Spleen (tissue), 11 donors: ENCODE results near the gene DDX39A. TPM values are rescaled to one million over a fixed set of nuclear protein-coding genes. Genes with fewer than 3 reads are reported as not detected.
"Not testable (repeated sequence)": the region's sequence is repeated elsewhere in the genome, so short reads cannot be mapped to it uniquely, and the experiment has no call there.

Experiments
- DNase-seq: peaks from one replicate; pipeline ENCODE4 v3.0.0-alpha.2; 2020
- H3K27ac ChIP-seq, 8 donors: fragments of 200-600 bp; sonication (generic) in 7 of 8; 1 replicate in 4 of 8; 2 replicates in 4 of 8; pipeline versions ENCODE4 v1.5.0 to v1.8.0; 2016 to 2021; ENCODE audit warnings: inconsistent platforms in 4 of 8, mild to moderate bottlenecking in 4 of 8, moderate library complexity in 1 of 8
- H3K27me3 ChIP-seq, 7 donors: fragments of 200-600 bp; sonication (generic) in 6 of 7; replicated peaks in 1 of 7; 1 replicate in 4 of 7; 2 replicates in 3 of 7; pipeline versions ENCODE4 v1.5.0 to v1.8.0; 2016 to 2021; ENCODE audit warnings: inconsistent platforms in 3 of 7, mild to moderate bottlenecking in 1 of 7
- H3K36me3 ChIP-seq, 6 donors: fragments of 200-600 bp; sonication (generic) in 5 of 6; 1 replicate in 4 of 6; 2 replicates in 2 of 6; pipeline versions ENCODE4 v1.5.0 to v1.8.0; 2016 to 2021; ENCODE audit warnings: inconsistent platforms in 2 of 6
- H3K4me1 ChIP-seq, 6 donors: fragments of 200-600 bp; sonication (generic) in 5 of 6; 1 replicate in 3 of 6; 2 replicates in 3 of 6; pipeline versions ENCODE4 v1.5.0 to v1.8.0; 2016 to 2021; ENCODE audit warnings: inconsistent platforms in 3 of 6
- H3K4me3 ChIP-seq, 8 donors: fragments of 200-600 bp; sonication (generic) in 7 of 8; 1 replicate in 4 of 8; 2 replicates in 4 of 8; pipeline versions ENCODE4 v1.5.0 to v1.8.0; 2016 to 2021; ENCODE audit warnings: inconsistent platforms in 4 of 8, mild to moderate bottlenecking in 4 of 8, moderate library complexity in 2 of 8
- H3K9me3 ChIP-seq, 8 donors: fragments of 200-600 bp; sonication (generic) in 7 of 8; 1 replicate in 4 of 8; 2 replicates in 4 of 8; pipeline versions ENCODE4 v1.5.0 to v1.8.0; 2016 to 2021; ENCODE audit warnings: inconsistent platforms in 4 of 8
- POLR2A ChIP-seq, 3 donors: fragments of 450-650 bp; IDR thresholded peaks; one replicate each; pipeline ENCODE4 v1.5.1; 2017; ENCODE audit warnings: antibody characterized with exemption in 3 of 3, mild to moderate bottlenecking in 1 of 3
- POLR2AphosphoS5 ChIP-seq, 3 donors: sonication (generic); formaldehyde crosslinking; IDR thresholded peaks; one replicate each; pipeline ENCODE4 v1.5.1; 2017; ENCODE audit warnings: antibody characterized with exemption in 3 of 3
- WGBS, 5 donors: extraction: QIAGEN DNeasy Blood & Tissue Kit in 3 of 5; methylation state at CpG; one replicate each; pipeline versions ENCODE4 v1.1.5 to v1.1.7; 2013 to 2018; 5-methylcytosine and 5-hydroxymethylcytosine counted together
- intact Hi-C: fragments of 100-400 bp; cut with DNase I; formaldehyde crosslinking; loops from one replicate; pipeline ENCODE4 v1.15.0; 2023; ENCODE audit warnings: low total_unique reads
- polyA plus RNA-seq, 3 donors: library from polyadenylated mRNA; stranded (reverse); fragments of 200-250 nt; gene quantifications; one replicate each; pipeline ENCODE4 v1.2.1, GENCODE V29; 2013
- total RNA-seq, 7 donors: library from RNA; depleted of rRNA in 3 of 7; stranded (reverse); fragments of >200 nt in 3 of 7; fragmentation: NEBNext Ultra II Directional in 4 of 7; extraction: Animal tissue kit (Norgen Biotek cat#: 25700) in 4 of 7; gene quantifications; one replicate each; pipeline versions ENCODE4 v1.1.0 to v1.2.1, GENCODE V29; 2016 to 2021
- TF ChIP-seq, protein P1 (sequence below), 11 experiments: fragments of 200-600 bp in 7 of 11; fragments of 450-650 bp in 4 of 11; sonication (generic) in 4 of 11; IDR thresholded peaks in 8 of 11; conservative IDR thresholded peaks in 3 of 11; 1 replicate in 7 of 11; 2 replicates in 4 of 11; pipeline versions ENCODE4 v1.4.0 to v1.8.0; 2016 to 2021; ENCODE audit warnings: antibody characterized with exemption in 11 of 11, inconsistent platforms in 4 of 11, mild to moderate bottlenecking in 1 of 11
- donor health status: healthy with polysubstance abuse.
- donor health status: DM: no; HTN: no; CAD: no; lungs with moderate emphysema.
- donor health status: DM: no; HTN: no; CAD: no.
- donor health status: Bipolar disorder and iron deficiency.
- donor health status: healthy.
- donor health status: DM: no; HTN: no; CAD: no.
- donor health status: DM: yes; HTN: yes; CAD: no.

DDX39A gene
- total and polyA plus RNA-seq, 10 donors: 81.8 to 267 (median 138) TPM

GRCh38 chr19:14460935-14461334 is 41.8 kb upstream of the DDX39A start:
- 70 to 99% (median 96%) methylated on average over 2 of the region's 2 CpGs for WGBS, 5 donors
- peaks cover 2 to 100% (median 89%) of the 10 kb centered on the region in 6 donors for H3K36me3 ChIP-seq

DNA sequence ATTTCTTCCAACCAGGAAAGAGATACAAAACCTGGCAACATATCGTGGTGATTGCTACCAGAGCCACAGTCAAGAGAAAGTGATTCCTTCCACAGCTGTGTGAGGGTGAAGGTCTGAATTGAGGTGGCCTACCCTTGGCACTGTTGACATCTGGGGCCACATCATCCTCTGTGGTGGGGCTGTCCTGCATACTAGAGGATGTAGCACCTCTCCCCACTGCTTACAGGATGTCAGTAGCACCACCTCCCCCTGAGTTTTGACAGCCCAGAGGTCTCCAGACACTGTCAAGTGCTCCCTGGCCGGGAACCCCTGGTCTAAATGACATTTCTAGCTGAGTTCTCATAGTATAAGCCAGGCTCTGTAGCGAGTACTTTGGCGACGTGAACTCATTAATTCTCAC is 40.6 kb upstream of the DDX39A start:
- H3K9me3 ChIP-seq: no peaks in the 10 kb centered on the region
- intact Hi-C loops: no loop called here
- peak overlapping the region in 4 of 8 donors; percentile 44 to 58 (median 49) for H3K27ac ChIP-seq
- WGBS, 5 donors: 60 to 71% (median 68%) methylated on average over 4 to 5 of the region's 5 CpGs
- no peaks in the 10 kb centered on the region for H3K27me3 ChIP-seq
- peaks cover 0 to 23% (median 5%) of the 10 kb centered on the region in 6 donors for H3K4me1 ChIP-seq
- peaks cover 2 to 100% (median 89%) of the 10 kb centered on the region in 6 donors for H3K36me3 ChIP-seq
- TF ChIP-seq POLR2A (IDR thresholded peaks at IDR 0.05): no peak
- TF ChIP-seq POLR2AphosphoS5 (IDR thresholded peaks at IDR 0.05): peak in 2 of 3 donors; percentile 25 to 59
- no peak for DNase-seq
- H3K4me3 ChIP-seq: no peak overlapping the region

More at GRCh38 chr19:14460935-14461334, 41.8 kb upstream of the DDX39A start:
- Histone ChIP-seq H3K4me1 (peaks cover 0 to 23% (median 5%) of the 10 kb centered on the region in 6 donors), H3K27me3 (no peaks in the 10 kb centered on the region), H3K27ac (no peak overlapping the region), H3K9me3 (no peaks in the 10 kb centered on the region), H3K4me3 (no peak overlapping the region)
- TF ChIP-seq, protein P1, sequence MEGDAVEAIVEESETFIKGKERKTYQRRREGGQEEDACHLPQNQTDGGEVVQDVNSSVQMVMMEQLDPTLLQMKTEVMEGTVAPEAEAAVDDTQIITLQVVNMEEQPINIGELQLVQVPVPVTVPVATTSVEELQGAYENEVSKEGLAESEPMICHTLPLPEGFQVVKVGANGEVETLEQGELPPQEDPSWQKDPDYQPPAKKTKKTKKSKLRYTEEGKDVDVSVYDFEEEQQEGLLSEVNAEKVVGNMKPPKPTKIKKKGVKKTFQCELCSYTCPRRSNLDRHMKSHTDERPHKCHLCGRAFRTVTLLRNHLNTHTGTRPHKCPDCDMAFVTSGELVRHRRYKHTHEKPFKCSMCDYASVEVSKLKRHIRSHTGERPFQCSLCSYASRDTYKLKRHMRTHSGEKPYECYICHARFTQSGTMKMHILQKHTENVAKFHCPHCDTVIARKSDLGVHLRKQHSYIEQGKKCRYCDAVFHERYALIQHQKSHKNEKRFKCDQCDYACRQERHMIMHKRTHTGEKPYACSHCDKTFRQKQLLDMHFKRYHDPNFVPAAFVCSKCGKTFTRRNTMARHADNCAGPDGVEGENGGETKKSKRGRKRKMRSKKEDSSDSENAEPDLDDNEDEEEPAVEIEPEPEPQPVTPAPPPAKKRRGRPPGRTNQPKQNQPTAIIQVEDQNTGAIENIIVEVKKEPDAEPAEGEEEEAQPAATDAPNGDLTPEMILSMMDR (IDR thresholded peaks at IDR 0.05 in 8 of 11, conservative IDR thresholded peaks at IDR 0.05 in 3 of 11): no peak
- TF ChIP-seq POLR2A (IDR thresholded peaks at IDR 0.05) (no peak), POLR2AphosphoS5 (IDR thresholded peaks at IDR 0.05) (no peak)
- intact Hi-C loops: no loop called here
- DNase-seq: no peak

GRCh38 chr19:14452303-14452702 is 33.2 kb upstream of the DDX39A start:
- H3K36me3 ChIP-seq: peaks cover 4 to 100% (median 95%) of the 10 kb centered on the region in 6 donors

GRCh38 chr19:14450876-14451275 is 31.7 kb upstream of the DDX39A start:
- no peak overlapping the region for H3K4me3 ChIP-seq
- no peak for DNase-seq
- intact Hi-C loops: no loop called here
- WGBS, 5 donors: 96 to 99% (median 98%) methylated on average over 7 to 19 of the region's 19 CpGs
- no peaks in the 10 kb centered on the region for H3K27me3 ChIP-seq
- no peak for TF ChIP-seq POLR2A (IDR thresholded peaks at IDR 0.05)
- TF ChIP-seq, protein P1 (IDR thresholded peaks at IDR 0.05 in 8 of 11, conservative IDR thresholded peaks at IDR 0.05 in 3 of 11): no peak
- TF ChIP-seq POLR2AphosphoS5 (IDR thresholded peaks at IDR 0.05): no peak
- peaks cover 4 to 100% (median 99%) of the 10 kb centered on the region in 6 donors for H3K36me3 ChIP-seq
- H3K27ac ChIP-seq: no peak overlapping the region
- no peaks in the 10 kb centered on the region for H3K9me3 ChIP-seq
- peaks cover 0 to 8% (median 0%) of the 10 kb centered on the region in 6 donors for H3K4me1 ChIP-seq

More at GRCh38 chr19:14452303-14452702, 33.2 kb upstream of the DDX39A start:
- H3K27ac ChIP-seq, H3K27me3 ChIP-seq, H3K4me1 ChIP-seq, intact Hi-C loops, H3K9me3 ChIP-seq, DNase-seq, H3K4me3 ChIP-seq: not testable (repeated sequence)
- WGBS, 5 donors: 96 to 100% (median 99%) methylated on average over 3 of the region's 3 CpGs

DNA sequence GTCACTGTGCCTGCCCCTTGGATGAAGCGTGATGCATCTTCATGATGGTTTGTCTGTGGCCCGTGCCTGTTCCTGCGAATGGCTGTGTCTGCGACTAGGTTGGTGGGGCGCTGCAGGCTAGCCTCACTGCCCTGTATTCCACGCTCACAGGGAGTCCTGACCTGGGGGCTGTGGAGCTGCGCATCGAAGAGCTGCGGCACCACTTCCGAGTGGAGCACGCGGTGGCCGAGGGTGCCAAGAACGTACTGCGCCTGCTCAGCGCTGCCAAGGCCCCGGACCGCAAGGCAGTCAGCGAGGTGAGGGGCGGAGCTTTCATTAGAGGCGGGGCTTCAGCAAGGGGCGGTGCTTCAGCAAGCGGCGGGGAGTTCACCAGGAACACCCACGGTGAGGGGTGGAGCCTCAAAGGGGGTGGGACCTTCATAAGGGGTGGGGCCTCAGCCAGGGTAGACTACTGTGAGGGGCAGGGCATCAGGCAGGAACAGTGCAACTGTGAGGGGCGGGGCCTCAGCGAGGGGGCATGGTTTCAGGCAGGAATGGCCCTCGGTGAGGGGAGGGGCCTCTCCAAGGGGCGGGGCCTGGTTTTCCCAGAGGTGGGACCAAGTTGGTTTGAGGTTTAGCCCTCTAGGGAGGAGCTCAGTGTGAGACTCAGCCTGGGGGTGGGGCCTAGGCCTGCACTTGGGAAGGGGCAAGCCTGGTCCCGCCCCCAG is 31.2 kb upstream of the DDX39A start:
- intact Hi-C loops: no loop called here
- 83 to 91% (median 85%) methylated on average over 26 to 30 of the region's 30 CpGs for WGBS, 5 donors
- peak in 2 of 3 donors; percentile 7 to 63 for TF ChIP-seq POLR2AphosphoS5 (IDR thresholded peaks at IDR 0.05)
- TF ChIP-seq, protein P1 (IDR thresholded peaks at IDR 0.05 in 8 of 11, conservative IDR thresholded peaks at IDR 0.05 in 3 of 11): no peak
- Histone ChIP-seq H3K36me3 (peaks cover 4 to 100% (median 100%) of the 10 kb centered on the region in 6 donors), H3K27ac (peak overlapping the region in 1 of 8 donors; percentile 33), H3K27me3 (no peaks in the 10 kb centered on the region), H3K9me3 (no peaks in the 10 kb centered on the region), H3K4me3 (no peak overlapping the region), H3K4me1 (peaks cover 0 to 8% (median 0%) of the 10 kb centered on the region in 6 donors)
- DNase-seq: no peak
